Measurements from ENCODE around the gene DLL3.

- TF ChIP-seq EZH2phosphoT487 (IDR thresholded peaks at IDR 0.05; ENCODE audit: insufficient read depth, low read depth) (no peak), EZH2 (IDR thresholded peaks at IDR 0.05; ENCODE audit: insufficient read depth, poor library complexity, severe bottlenecking) (no peak)
Measured at GRCh38 chr19:39525205-39525604, 26.5 kb downstream of the DLL3 start.
